Measurements from ENCODE around the gene MAEA. TPM values are rescaled to one million over a fixed set of nuclear protein-coding genes. Genes with fewer than 3 reads are reported as not detected.

Gene MAEA
- total and polyA plus RNA-seq, 2 of the 8 experiments (the other 6 are each of a cell fraction or from before 2014, with no cell fraction given), result 75.8 to 133 TPM

GRCh38 chr4:1288786-1289185 lies 905 bp upstream of the MAEA start:
- Histone ChIP-seq H4K91ac (replicated peaks; ENCODE audit: insufficient read length, low read length) (no peak overlapping the region), H3K23ac (ENCODE audit: insufficient read length) (no peak overlapping the region), H2BK120ac (replicated peaks; ENCODE audit: low read depth, low read length) (no peak overlapping the region), H4K8ac (ENCODE audit: extremely low read depth, insufficient read depth, low read length) (no peak overlapping the region), H2AFZ (ENCODE audit: low read length) (no peak overlapping the region), H2BK5ac (ENCODE audit: low read depth, low read length) (no peak overlapping the region; the same call in 1 of the 2 replicates), H3K4me1 (replicated peaks in 1 of 4; ENCODE audit: control insufficient read depth in 3 of 4, insufficient read depth in 4 of 4, low read length in 3 of 4) (peaks cover 0 to 10% (median 5%) of the 10 kb centered on the region in 4 experiments; a peak in 4 of 7 replicates), H2BK20ac (ENCODE audit: low read length) (no peak overlapping the region), H3K4ac (replicated peaks; ENCODE audit: insufficient read length, low read depth, low read length) (no peak overlapping the region), H3K79me1 (ENCODE audit: low read depth, low read length) (peaks cover 16% of the 10 kb centered on the region), H3K23me2 (ENCODE audit: low read depth, low read length) (peaks cover 8% of the 10 kb centered on the region; the same call in 1 of the 2 replicates), H3K4me2 (ENCODE audit: insufficient read depth in 1 of 2, low read depth in 2 of 2, low read length in 2 of 2) (peak overlapping the region; percentile 60 to 87), H3K18ac (ENCODE audit: extremely low read depth, low read length) (0 out of 2 replicates have a peak overlapping the region, but pooled peaks have one; percentile 1), H3K9ac (replicated peaks in 1 of 4; ENCODE audit: extremely low read depth in 1 of 4, low read depth in 3 of 4, low read length in 3 of 4) (peak overlapping the region in 2 of 4 experiments; percentile 85 to 96; a peak in 5 of 7 replicates), H3K9me3 (ENCODE audit: insufficient read depth in 2 of 2, low read depth in 1 of 2, low read length in 1 of 2) (no peaks in the 10 kb centered on the region), H3K36me3 (ENCODE audit: control insufficient read depth in 2 of 4, insufficient read depth in 4 of 4, low read length in 3 of 4) (no peaks in the 10 kb centered on the region), H2BK12ac (ENCODE audit: low read depth, low read length) (no peak overlapping the region; the same call in 1 of the 2 replicates), H2BK15ac (ENCODE audit: low read length) (no peak overlapping the region), H3K14ac (ENCODE audit: insufficient read length) (no peak overlapping the region), H3K27ac (ENCODE audit: low read depth, low read length) (peak overlapping the region; percentile 59; the same call in 1 of the 2 replicates), H2AK5ac (ENCODE audit: low read depth, low read length) (no peak overlapping the region), H3K56ac (replicated peaks; ENCODE audit: insufficient read length, low read depth, low read length) (no peak overlapping the region), H3K79me2 (ENCODE audit: control insufficient read depth in 1 of 2, insufficient read depth in 2 of 2, low read length in 2 of 2) (peaks cover 32 to 41% of the 10 kb centered on the region in 2 experiments), H3K4me3 (ENCODE audit: extremely low read depth in 1 of 4, insufficient read depth in 2 of 4, low read depth in 3 of 4, low read length in 4 of 4) (peak overlapping the region; percentile 91 to 97 (median 92)), H4K20me1 (replicated peaks in 1 of 2; ENCODE audit: control insufficient read depth in 1 of 2, insufficient read depth in 2 of 2, low read length in 2 of 2) (peaks cover 12% of the 10 kb centered on the region in 2 experiments), H4K5ac (ENCODE audit: insufficient read length, low read depth, low read length) (no peak overlapping the region), H3K27me3 (replicated peaks in 1 of 4; ENCODE audit: control insufficient read depth in 3 of 4, extremely low read depth in 1 of 4, insufficient read depth in 3 of 4, low read length in 3 of 4) (0 out of 7 replicates have a peak, but pooled peaks cover 0 to 2% (median 0%) of the 10 kb centered on the region in 4 experiments)
- DNase-seq (ENCODE audit: low read depth in 1 of 2, low spot score in 2 of 2) (no peak), FAIRE-seq (no peak)
- TF ChIP-seq EP300 (IDR thresholded peaks at IDR 0.05; ENCODE audit: borderline replicate concordance in 1 of 2, low read depth in 2 of 2, low read length in 2 of 2) (no peak), PHF8 (conservative IDR thresholded peaks at IDR 0.05; ENCODE audit: low read depth, low read length) (no peak)
- ChIA-PET CTCF (ENCODE audit: partially characterized antibody) (interaction anchor here (1.1 to 1.7 kb wide), 2 partner anchors 30 to 67 kb away, joined by 3 to 4 read pairs; no protein-coding TSS in a partner anchor), POLR2A (ENCODE audit: partially characterized antibody) (interaction anchor here (0.6 to 3.2 kb wide), 9 partner anchors 10 to 206 kb away, joined by 3 to 13 read pairs (median 3); partner anchors contain the start of genes CTBP1 and UVSSA)
- WGBS, 2 experiments (ENCODE audit: extremely low coverage in 1 of 2, insufficient coverage in 1 of 2, insufficient read length in 1 of 2, insufficient replicate concordance in 2 of 2, low coverage in 1 of 2, low lambda C conversion rate in 2 of 2, missing lambda C conversion rate in 1 of 2), result 60% methylated on average over 7 of the region's 7 CpGs; no CpG with 5 or more reads in 1 of the 2 experiments

Data from H1 (cell line).